ENCODE measurements around the gene IZUMO1.
"Not testable (repeated sequence)": the region's sequence is repeated elsewhere in the genome, so short reads cannot be mapped to it uniquely, and the experiment has no call there.

IZUMO1 gene

DNA sequence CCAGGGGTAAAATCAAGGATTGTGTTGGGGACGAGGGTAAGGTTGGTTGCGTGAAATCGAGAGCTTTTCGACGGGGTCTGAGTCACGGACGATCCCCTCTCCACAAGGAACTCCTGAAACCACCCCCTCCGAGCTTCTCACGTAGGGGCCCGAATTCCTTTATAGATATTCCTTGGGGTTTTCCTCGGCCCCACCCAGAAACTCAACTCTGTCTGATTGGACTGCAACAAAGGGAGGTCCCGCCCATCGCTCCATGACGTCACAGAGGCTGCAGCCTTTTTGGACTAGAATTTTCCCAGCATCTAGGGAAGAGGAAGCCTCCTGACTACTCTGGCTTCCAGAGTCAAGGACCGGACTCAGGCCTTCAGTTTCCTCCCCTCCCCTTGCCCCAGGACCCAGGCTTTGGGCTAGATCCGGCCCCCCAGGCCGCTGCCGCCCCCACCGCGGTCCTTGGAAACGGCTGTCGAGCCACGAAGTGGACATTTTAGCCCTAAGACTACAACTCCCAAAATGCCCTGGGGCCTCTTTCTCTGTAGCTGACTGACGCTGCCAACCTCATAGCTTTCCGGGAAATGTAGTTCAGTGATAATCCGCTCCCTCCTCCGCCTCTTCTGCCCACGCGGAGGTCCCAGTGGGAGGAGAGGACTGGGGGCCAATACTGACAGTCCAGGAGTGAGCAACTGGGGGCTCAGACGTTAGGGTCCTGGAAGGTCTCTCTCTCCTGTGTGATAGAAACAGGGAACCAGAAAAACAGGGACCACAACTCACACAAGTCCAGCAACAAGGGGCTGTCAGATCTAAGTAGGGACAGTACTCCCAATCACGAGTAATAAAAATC lies at the start of gene IZUMO1:
IZUMO1 (minus strand) TSS at position 172 of the 838 bp plus-strand sequence. CDS start 1,050 bp downstream, outside the sequence.
- H3K4me3 ChIP-seq: peak within 1 kb of the TSS; percentile 33 to 37
- no peaks in the 10 kb centered on the region for H3K9me3 ChIP-seq
- H3K4me1 ChIP-seq: peaks cover 0 to 7% (median 0%) of the 10 kb centered on the region in 4 donors
- TF ChIP-seq, protein P1, sequence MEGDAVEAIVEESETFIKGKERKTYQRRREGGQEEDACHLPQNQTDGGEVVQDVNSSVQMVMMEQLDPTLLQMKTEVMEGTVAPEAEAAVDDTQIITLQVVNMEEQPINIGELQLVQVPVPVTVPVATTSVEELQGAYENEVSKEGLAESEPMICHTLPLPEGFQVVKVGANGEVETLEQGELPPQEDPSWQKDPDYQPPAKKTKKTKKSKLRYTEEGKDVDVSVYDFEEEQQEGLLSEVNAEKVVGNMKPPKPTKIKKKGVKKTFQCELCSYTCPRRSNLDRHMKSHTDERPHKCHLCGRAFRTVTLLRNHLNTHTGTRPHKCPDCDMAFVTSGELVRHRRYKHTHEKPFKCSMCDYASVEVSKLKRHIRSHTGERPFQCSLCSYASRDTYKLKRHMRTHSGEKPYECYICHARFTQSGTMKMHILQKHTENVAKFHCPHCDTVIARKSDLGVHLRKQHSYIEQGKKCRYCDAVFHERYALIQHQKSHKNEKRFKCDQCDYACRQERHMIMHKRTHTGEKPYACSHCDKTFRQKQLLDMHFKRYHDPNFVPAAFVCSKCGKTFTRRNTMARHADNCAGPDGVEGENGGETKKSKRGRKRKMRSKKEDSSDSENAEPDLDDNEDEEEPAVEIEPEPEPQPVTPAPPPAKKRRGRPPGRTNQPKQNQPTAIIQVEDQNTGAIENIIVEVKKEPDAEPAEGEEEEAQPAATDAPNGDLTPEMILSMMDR (IDR thresholded peaks at IDR 0.05): no peak
- H3K27me3 ChIP-seq: peaks cover 0 to 40% of the 10 kb centered on the region in 2 donors
- peak; percentile 68 to 77 for DNase-seq
- H3K36me3 ChIP-seq: peaks cover 0 to 11% (median 0%) of the 10 kb centered on the region in 3 donors
- H3K27ac ChIP-seq: peak within 1 kb of the TSS; percentile 37 to 52
- intact Hi-C loops (cut with DNase I; ENCODE audit: low total_unique reads): no loop called here

DNA sequence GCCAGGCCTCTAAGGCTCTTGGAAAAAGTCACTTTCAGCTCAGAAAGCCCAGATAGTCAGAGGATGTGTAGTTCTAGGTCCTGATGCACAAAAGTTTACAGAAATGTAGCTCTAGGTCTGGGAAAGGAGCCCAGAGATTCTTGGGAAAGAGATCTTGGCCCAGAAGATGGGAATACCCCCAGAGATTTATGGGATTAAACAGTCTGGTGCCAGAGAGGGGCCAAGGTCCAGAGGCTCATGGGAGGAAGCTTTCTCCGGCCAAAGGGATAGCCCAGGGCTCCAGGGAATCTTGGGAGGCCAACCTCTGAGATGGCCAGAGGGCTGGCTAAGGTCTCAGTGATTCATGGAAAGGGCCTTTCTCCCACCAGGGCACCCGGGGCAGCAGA lies 49.0 kb upstream of the IZUMO1 start:
- Histone ChIP-seq H3K9me3 (no peaks in the 10 kb centered on the region), H3K27me3 (no peaks in the 10 kb centered on the region), H3K27ac (peak overlapping the region; percentile 80 to 86), H3K36me3 (peaks cover 0 to 35% (median 14%) of the 10 kb centered on the region in 3 donors), H3K4me3 (peak overlapping the region; percentile 36 to 45), H3K4me1 (peaks cover 0 to 23% (median 17%) of the 10 kb centered on the region in 4 donors)
- intact Hi-C loops (cut with DNase I; ENCODE audit: low total_unique reads): loop anchor here (2.0 to 5.0 kb wide), 2 partner anchors 37 to 177 kb away; no protein-coding TSS in a partner anchor
- peak; percentile 68 to 87 for DNase-seq
- TF ChIP-seq, protein P1 (IDR thresholded peaks at IDR 0.05): no peak

DNA sequence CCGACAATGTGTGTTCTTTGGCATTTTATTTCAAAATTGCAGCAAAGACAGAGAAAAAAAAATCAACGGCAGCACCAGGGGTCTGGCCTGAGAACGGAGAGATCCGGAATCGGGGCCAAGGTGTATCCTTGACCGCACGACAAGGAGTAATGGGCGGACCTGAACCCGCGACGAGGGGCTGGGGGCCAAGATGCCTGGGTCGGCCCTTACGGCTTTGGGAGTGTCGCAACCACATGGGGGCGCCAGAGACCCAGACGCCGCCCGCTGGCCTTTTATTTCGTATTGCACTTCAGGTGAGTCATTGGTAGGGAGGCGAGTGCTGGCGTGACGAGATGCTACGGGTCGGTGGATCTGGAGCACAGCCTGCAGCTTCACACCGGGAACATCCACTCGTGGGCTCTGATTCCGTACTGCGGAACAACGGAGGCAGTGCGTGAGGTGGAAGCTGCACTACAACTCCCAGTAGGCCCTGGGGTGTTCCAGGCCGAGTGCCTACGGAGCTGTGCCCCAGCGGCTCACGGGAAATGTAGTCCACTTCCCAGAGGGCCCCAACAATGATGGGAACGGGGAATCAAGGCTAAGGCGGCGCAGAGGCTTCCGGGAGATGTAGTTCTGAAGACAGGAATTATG lies 48.5 kb upstream of the IZUMO1 start:
- intact Hi-C loops (cut with DNase I; ENCODE audit: low total_unique reads): loop anchor here (2.0 to 5.0 kb wide), 2 partner anchors 38 to 177 kb away; no protein-coding TSS in a partner anchor

DNA sequence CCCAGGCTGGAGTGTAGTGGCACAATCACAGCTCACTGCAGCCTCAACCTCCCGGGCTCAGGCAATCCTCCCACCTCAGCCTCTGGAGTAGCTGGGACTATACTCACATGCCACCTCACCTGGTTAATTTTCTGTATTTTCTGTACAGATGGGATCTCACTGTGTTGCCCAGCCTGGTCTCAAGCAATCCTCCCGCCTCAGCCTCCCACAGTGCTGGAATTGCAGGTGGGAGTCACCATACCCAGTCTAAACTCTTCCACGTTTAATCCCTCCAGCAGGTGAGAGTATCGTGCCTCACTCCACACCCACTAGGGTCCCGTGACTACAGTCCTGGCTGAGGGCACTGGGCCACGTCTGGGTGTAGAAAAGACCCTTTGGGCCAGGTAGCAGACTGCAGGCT lies 47.6 kb upstream of the IZUMO1 start:
- no peaks in the 10 kb centered on the region for H3K27me3 ChIP-seq
- H3K27ac ChIP-seq: peak overlapping the region; percentile 80 to 86
- H3K4me1 ChIP-seq: peaks cover 0 to 23% (median 17%) of the 10 kb centered on the region in 4 donors
- H3K36me3 ChIP-seq: peaks cover 0 to 25% (median 7%) of the 10 kb centered on the region in 3 donors
- no peak overlapping the region for H3K4me3 ChIP-seq
- intact Hi-C loops (cut with DNase I; ENCODE audit: low total_unique reads): loop anchor here (2.0 to 5.0 kb wide), 2 partner anchors 39 to 387 kb away; no protein-coding TSS in a partner anchor
- TF ChIP-seq, protein P1 (IDR thresholded peaks at IDR 0.05): no peak
- no peaks in the 10 kb centered on the region for H3K9me3 ChIP-seq
- no peak for DNase-seq

More for the DNA sequence above, 48.5 kb upstream of the IZUMO1 start:
- Histone ChIP-seq H3K27ac (peak overlapping the region; percentile 80 to 86), H3K27me3 (no peaks in the 10 kb centered on the region), H3K9me3 (no peaks in the 10 kb centered on the region), H3K4me3 (peak overlapping the region; percentile 36 to 45), H3K36me3 (peaks cover 0 to 34% (median 14%) of the 10 kb centered on the region in 3 donors), H3K4me1 (peaks cover 0 to 23% (median 17%) of the 10 kb centered on the region in 4 donors)
- peak; percentile 95 to 97 for DNase-seq
- TF ChIP-seq, protein P1 (IDR thresholded peaks at IDR 0.05): peak; percentile 92 to 98

DNA sequence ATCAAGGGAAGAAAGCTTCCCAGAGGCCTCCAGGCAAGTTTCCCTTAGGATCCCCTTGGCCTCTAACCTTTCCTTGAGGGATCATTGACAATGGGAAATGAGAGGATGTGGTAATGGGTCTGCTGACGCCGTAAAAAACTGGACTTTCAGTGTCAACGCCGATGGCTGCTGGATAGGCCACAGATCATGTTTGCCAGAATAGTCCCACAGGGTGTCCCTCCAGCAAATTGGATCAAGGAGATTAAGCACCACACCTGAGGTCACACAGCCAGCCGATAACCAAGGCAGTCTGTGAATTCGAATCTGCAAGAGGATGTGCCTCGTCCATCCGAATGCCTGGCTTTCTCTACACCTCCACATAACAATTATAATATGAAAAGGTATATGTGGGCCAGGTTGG lies 46.6 kb upstream of the IZUMO1 start:
- Histone ChIP-seq H3K9me3 (no peaks in the 10 kb centered on the region), H3K36me3 (peaks cover 0 to 16% (median 0%) of the 10 kb centered on the region in 3 donors), H3K27me3 (no peaks in the 10 kb centered on the region), H3K4me1 (peaks cover 0 to 23% (median 17%) of the 10 kb centered on the region in 4 donors), H3K4me3 (no peak overlapping the region), H3K27ac (no peak overlapping the region)
- no peak for DNase-seq
- intact Hi-C loops (cut with DNase I; ENCODE audit: low total_unique reads): loop anchor here (5.0 kb wide), 1 partner anchor 386 kb away; no protein-coding TSS in a partner anchor
- TF ChIP-seq, protein P1 (IDR thresholded peaks at IDR 0.05): no peak

DNA sequence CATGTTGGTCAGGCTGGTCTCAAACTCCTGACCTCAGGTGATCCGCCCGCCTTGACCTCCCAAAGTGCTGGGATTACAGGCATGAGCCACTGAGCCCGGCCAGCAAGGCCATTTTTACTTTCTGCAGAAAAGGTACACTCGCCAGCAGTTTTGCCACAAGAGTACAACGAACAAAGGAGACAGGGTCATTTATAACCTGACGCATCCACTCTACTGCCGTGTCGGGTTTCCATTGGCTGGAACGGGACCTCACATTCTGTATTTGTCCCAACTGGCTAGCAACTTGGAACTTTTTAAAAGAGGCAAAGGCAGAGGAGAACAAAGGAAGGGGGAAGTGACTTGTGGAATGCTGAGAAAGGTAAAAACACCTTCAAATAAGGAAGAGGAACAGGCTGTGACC lies 40.6 kb upstream of the IZUMO1 start:
- DNase-seq; H3K27me3 ChIP-seq; H3K27ac ChIP-seq; H3K9me3 ChIP-seq; H3K4me3 ChIP-seq; H3K4me1 ChIP-seq; H3K36me3 ChIP-seq; intact Hi-C loops (cut with DNase I; ENCODE audit: low total_unique reads): not testable (repeated sequence)

DNA sequence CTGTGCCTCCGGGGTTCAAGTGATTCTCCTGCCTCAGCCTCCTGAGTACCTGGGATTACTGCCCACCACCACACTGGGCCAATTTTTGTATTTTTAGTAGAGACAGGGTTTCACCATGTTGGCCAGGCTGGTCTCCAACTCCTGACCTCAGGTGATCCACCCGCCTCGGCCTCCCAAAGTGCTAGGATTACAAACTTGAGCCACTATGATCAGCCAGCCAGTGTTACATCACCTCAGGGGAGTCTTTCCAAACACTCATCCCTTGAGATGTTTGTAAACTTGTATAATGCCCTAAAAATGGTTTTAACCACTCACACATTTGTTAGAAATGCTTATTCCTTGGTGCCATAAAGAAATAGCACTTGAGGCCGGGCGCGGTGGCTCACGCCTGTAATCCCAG lies 39.7 kb upstream of the IZUMO1 start:
- DNase-seq; H3K27ac ChIP-seq; H3K9me3 ChIP-seq; intact Hi-C loops (cut with DNase I; ENCODE audit: low total_unique reads); H3K4me3 ChIP-seq; H3K36me3 ChIP-seq; H3K27me3 ChIP-seq: not testable (repeated sequence)
- H3K4me1 ChIP-seq: peaks cover 0 to 12% (median 4%) of the 10 kb centered on the region in 4 donors

Measured in tibial artery (tissue), 4 donors.